ENCODE results near the gene EPHB6. TPM values are rescaled to one million over a fixed set of nuclear protein-coding genes. Genes with fewer than 3 reads are reported as not detected.

Gene EPHB6
- polyA plus RNA-seq, 3 donors: 17.3 to 23.9 (median 23.5) TPM

- no peak for DNase-seq (ENCODE audit: extremely low read depth in 1 of 11, low read depth in 9 of 11, low spot score in 4 of 11)
Observed at GRCh38 chr7:142889816-142890215, 34.9 kb downstream of the EPHB6 start.

GRCh38 chr7:142890874-142891485, 36.1 kb downstream of the EPHB6 start:
- no peak for DNase-seq (ENCODE audit: extremely low read depth in 1 of 11, low read depth in 9 of 11, low spot score in 4 of 11)

GRCh38 chr7:142891490-142892082, 36.7 kb downstream of the EPHB6 start:
- DNase-seq (ENCODE audit: extremely low read depth in 1 of 11, low read depth in 9 of 11, low spot score in 4 of 11): no peak

- no peak for DNase-seq (ENCODE audit: extremely low read depth in 1 of 11, low read depth in 9 of 11, low spot score in 4 of 11)
Observed at GRCh38 chr7:142892951-142893350, 38.1 kb downstream of the EPHB6 start.

- DNase-seq (ENCODE audit: extremely low read depth in 1 of 11, low read depth in 9 of 11, low spot score in 4 of 11): no peak
Observed at GRCh38 chr7:142894112-142894984, 39.5 kb downstream of the EPHB6 start.

GRCh38 chr7:142894985-142895593, 40.2 kb downstream of the EPHB6 start:
- no peak for DNase-seq (ENCODE audit: extremely low read depth in 1 of 11, low read depth in 9 of 11, low spot score in 4 of 11)

- DNase-seq (ENCODE audit: extremely low read depth in 1 of 11, low read depth in 9 of 11, low spot score in 4 of 11): no peak
Observed at GRCh38 chr7:142896151-142896550, 41.3 kb downstream of the EPHB6 start.

- DNase-seq (ENCODE audit: extremely low read depth in 1 of 11, low read depth in 9 of 11, low spot score in 4 of 11): no peak
Observed at GRCh38 chr7:142896741-142897379, 42.0 kb downstream of the EPHB6 start.

- DNase-seq (ENCODE audit: extremely low read depth in 1 of 11, low read depth in 9 of 11, low spot score in 4 of 11): no peak
Observed at GRCh38 chr7:142897691-142898090, 42.8 kb downstream of the EPHB6 start.

GRCh38 chr7:142898377-142899170, 43.7 kb downstream of the EPHB6 start:
- no peak for DNase-seq (ENCODE audit: extremely low read depth in 1 of 11, low read depth in 9 of 11, low spot score in 4 of 11)

- DNase-seq (ENCODE audit: extremely low read depth in 1 of 11, low read depth in 9 of 11, low spot score in 4 of 11): no peak
Observed at GRCh38 chr7:142899661-142900060, 44.8 kb downstream of the EPHB6 start.

GRCh38 chr7:142901426-142902259, 46.8 kb downstream of the EPHB6 start:
- DNase-seq (ENCODE audit: extremely low read depth in 1 of 11, low read depth in 9 of 11, low spot score in 4 of 11): no peak

- DNase-seq (ENCODE audit: extremely low read depth in 1 of 11, low read depth in 9 of 11, low spot score in 4 of 11): no peak
Observed at GRCh38 chr7:142904128-142904527, 49.3 kb downstream of the EPHB6 start.

- no peak for DNase-seq (ENCODE audit: extremely low read depth in 1 of 11, low read depth in 9 of 11, low spot score in 4 of 11)
Observed at GRCh38 chr7:142905759-142906158, 50.9 kb downstream of the EPHB6 start.

- DNase-seq (ENCODE audit: extremely low read depth in 1 of 11, low read depth in 9 of 11, low spot score in 4 of 11): no peak
Observed at GRCh38 chr7:142906643-142907042, 51.8 kb downstream of the EPHB6 start.

- no peak for DNase-seq (ENCODE audit: extremely low read depth in 1 of 11, low read depth in 9 of 11, low spot score in 4 of 11)
Observed at GRCh38 chr7:142908290-142908689, 53.4 kb downstream of the EPHB6 start.

GRCh38 chr7:142908921-142909890, 54.3 kb downstream of the EPHB6 start:
- DNase-seq (ENCODE audit: extremely low read depth in 1 of 11, low read depth in 9 of 11, low spot score in 4 of 11): no peak
